Neuronal stem cell (in vitro differentiated cells): ENCODE measurements around the gene PPDPF.

Experiments
- DNase-seq: peaks from one replicate; pipeline ENCODE4 v3.0.0-alpha.2; 2013; ENCODE audit warnings: low spot score
- H2AFZ ChIP-seq: one replicate; pipeline ENCODE4 v1.6.1; 2013; ENCODE audit warnings: mild to moderate bottlenecking, low read length, inconsistent platforms
- H2AK5ac ChIP-seq: 2 replicates; pipeline ENCODE4 v1.6.1; 2013; ENCODE audit warnings: low read depth, mild to moderate bottlenecking, inconsistent platforms, low read length, moderate library complexity, mixed read lengths
- H2BK120ac ChIP-seq: 2 replicates; pipeline ENCODE4 v1.6.1; 2013; ENCODE audit warnings: low read depth, mild to moderate bottlenecking, inconsistent platforms, low read length, moderate library complexity, mixed read lengths
- H2BK12ac ChIP-seq: one replicate; pipeline ENCODE4 v1.6.1; 2013; ENCODE audit warnings: low read length, inconsistent platforms
- H2BK15ac ChIP-seq: 2 replicates; pipeline ENCODE4 v1.6.1; 2013; ENCODE audit warnings: mild to moderate bottlenecking, low read length, inconsistent platforms, mixed read lengths
- H2BK5ac ChIP-seq: one replicate; pipeline ENCODE4 v1.6.1; 2013; ENCODE audit warnings: inconsistent platforms, mild to moderate bottlenecking, low read length, moderate library complexity
- H3K14ac ChIP-seq: one replicate; pipeline ENCODE4 v1.6.1; 2013; ENCODE audit warnings: low read length, inconsistent platforms
- H3K18ac ChIP-seq: 2 replicates; pipeline ENCODE4 v1.6.1; 2013; ENCODE audit warnings: low read length, inconsistent platforms
- H3K23ac ChIP-seq: 2 replicates; pipeline ENCODE4 v1.6.1; 2013; ENCODE audit warnings: low read depth, mild to moderate bottlenecking, mixed read lengths, low read length, inconsistent platforms; ENCODE audit not compliant: poor library complexity
- H3K27ac ChIP-seq: replicated peaks from 3 replicates; pipeline ENCODE4 v1.5.1; 2013; ENCODE audit warnings: low read length, inconsistent platforms
- H3K27me3 ChIP-seq, 3 experiments: 2 replicates each; pipeline ENCODE4 v1.6.1; 2013; ENCODE audit warnings: low read length in 3 of 3, mild to moderate bottlenecking in 2 of 3, inconsistent platforms in 1 of 3, low read depth in 1 of 3, mixed read lengths in 1 of 3, moderate library complexity in 1 of 3; ENCODE audit not compliant: control insufficient read depth in 3 of 3, insufficient read depth in 3 of 3
- H3K36me3 ChIP-seq, 2 donors: replicated peaks in 1 of 2; 2 replicates each; pipeline ENCODE4 v1.6.1; 2013; ENCODE audit warnings: low read length in 2 of 2; ENCODE audit not compliant: control insufficient read depth in 2 of 2, insufficient read depth in 2 of 2
- H3K4ac ChIP-seq: 2 replicates; pipeline ENCODE4 v1.6.1; 2013; ENCODE audit warnings: inconsistent platforms, mild to moderate bottlenecking, low read length, moderate library complexity
- H3K4me1 ChIP-seq, 2 donors: 1 replicate in 1 of 2; 2 replicates in 1 of 2; pipeline ENCODE4 v1.6.1; 2013; ENCODE audit warnings: low read length in 2 of 2, low read depth in 1 of 2; ENCODE audit not compliant: control insufficient read depth in 2 of 2, insufficient read depth in 1 of 2
- H3K4me2 ChIP-seq: one replicate; pipeline ENCODE4 v1.6.1; 2013; ENCODE audit warnings: mild to moderate bottlenecking, low read length, inconsistent platforms; ENCODE audit not compliant: insufficient read depth, poor library complexity, severe bottlenecking
- H3K4me3 ChIP-seq, 2 donors: 2 replicates each; pipeline ENCODE4 v1.5.1; 2013; ENCODE audit warnings: low read length in 2 of 2, mild to moderate bottlenecking in 2 of 2, inconsistent platforms in 1 of 2, moderate library complexity in 1 of 2
- H3K79me1 ChIP-seq: one replicate; pipeline ENCODE4 v1.6.1; 2013; ENCODE audit warnings: low read depth, mild to moderate bottlenecking, inconsistent platforms, low read length, moderate library complexity
- H3K9ac ChIP-seq: one replicate; pipeline ENCODE4 v1.6.1; 2013; ENCODE audit warnings: mild to moderate bottlenecking, low read depth, low read length, inconsistent platforms; ENCODE audit not compliant: poor library complexity
- H3K9me3 ChIP-seq, 2 donors: replicated peaks in 1 of 2; 2 replicates each; pipeline versions ENCODE3 to v1.6.1; 2013; ENCODE audit warnings: low read length in 2 of 2, mild to moderate bottlenecking in 2 of 2, inconsistent platforms in 1 of 2, low read depth in 1 of 2, mixed read lengths in 1 of 2, moderate library complexity in 1 of 2; ENCODE audit not compliant: control insufficient read depth in 2 of 2, insufficient read depth in 1 of 2
- H4K8ac ChIP-seq: one replicate; pipeline ENCODE4 v1.6.1; 2013; ENCODE audit warnings: low read depth, mild to moderate bottlenecking, inconsistent platforms, low read length, moderate library complexity
- H4K91ac ChIP-seq: one replicate; pipeline ENCODE4 v1.6.1; 2013; ENCODE audit warnings: low read length, low read depth, mild to moderate bottlenecking, inconsistent platforms; ENCODE audit not compliant: poor library complexity
- WGBS, 2 donors: extraction: QIAGEN DNeasy Blood & Tissue Kit; methylation state at CpG; one replicate each; pipeline ENCODE4 v1.1.7; 2013; ENCODE audit warnings: missing lambda C conversion rate in 2 of 2, mixed read lengths in 1 of 2; ENCODE audit not compliant: insufficient read length in 2 of 2, insufficient replicate concordance in 1 of 2; ENCODE audit errors: extremely low coverage in 2 of 2; 5-methylcytosine and 5-hydroxymethylcytosine counted together

PPDPF gene

DNA sequence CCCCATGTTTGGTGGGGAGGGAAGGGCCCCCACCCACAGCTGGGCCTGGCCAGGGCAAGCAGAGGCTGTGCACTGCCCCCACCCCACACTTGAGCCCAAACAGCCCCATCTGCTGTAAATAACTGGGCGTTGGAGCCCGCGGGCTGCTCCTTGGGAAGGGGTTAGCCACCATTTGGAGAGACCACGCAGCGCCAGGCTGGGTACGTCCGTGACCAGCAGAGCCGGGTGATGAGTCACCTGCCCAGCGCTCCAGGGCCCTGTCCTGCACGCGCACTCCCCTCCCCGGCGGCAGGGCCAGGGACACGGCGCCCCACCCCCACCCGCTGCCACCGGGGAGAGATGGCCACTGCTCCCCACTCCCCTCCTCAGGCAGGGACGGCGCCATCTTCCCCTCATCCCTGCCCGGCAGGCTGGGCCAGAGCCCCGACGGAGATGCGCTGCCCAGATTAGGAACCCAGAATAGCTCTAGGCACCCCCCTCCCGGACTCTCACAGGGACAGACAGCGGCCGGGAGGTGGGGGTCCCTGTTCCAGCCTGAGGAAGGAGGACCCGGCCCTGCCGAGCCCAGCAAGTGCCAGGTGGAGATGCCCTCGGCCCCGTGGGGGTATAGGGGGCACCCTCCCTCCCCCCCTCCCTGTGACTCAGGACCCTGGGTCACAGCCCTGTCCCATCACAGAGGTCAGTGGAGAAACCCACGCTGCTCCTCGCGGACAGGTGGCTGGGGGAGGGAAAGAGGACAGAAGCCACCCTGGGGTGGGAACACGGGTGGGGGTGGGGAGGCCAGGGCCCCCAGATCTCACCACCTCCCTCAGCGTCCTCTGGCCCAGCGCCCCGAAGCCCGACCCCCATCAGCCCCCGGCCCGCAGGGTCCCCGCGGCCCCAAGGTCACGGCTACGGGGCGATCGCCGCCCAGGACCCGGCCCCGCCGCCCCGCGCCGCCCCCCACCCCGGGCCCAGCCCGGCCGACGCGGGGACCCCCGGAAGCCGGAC lies 22.3 kb upstream of the PPDPF start:
- peak overlapping the region; percentile 63 for H2AK5ac ChIP-seq
- H2BK15ac ChIP-seq, result peak overlapping the region; percentile 75
- peak overlapping the region; percentile 76 for H3K18ac ChIP-seq
- peak overlapping the region; percentile 21 for H3K14ac ChIP-seq
- H3K27me3 ChIP-seq, result peaks cover 24 to 49% (median 42%) of the 10 kb centered on the region in 3 experiments
- H4K8ac ChIP-seq, result no peak overlapping the region
- no peak overlapping the region for H3K27ac ChIP-seq
- H3K36me3 ChIP-seq, result no peaks in the 10 kb centered on the region
- peaks cover 0 to 2% of the 10 kb centered on the region in 2 donors for H3K9me3 ChIP-seq
- no peak overlapping the region for H4K91ac ChIP-seq
- no peak overlapping the region for H2BK120ac ChIP-seq
- peak overlapping the region; percentile 66 for H3K4ac ChIP-seq
- peak overlapping the region; percentile 40 to 45 for H3K4me3 ChIP-seq
- no CpG with 5 or more reads among the region's 60 CpGs for WGBS, 2 donors
- H3K4me1 ChIP-seq, result peaks cover 9 to 17% of the 10 kb centered on the region in 2 donors
- no peak overlapping the region for H3K9ac ChIP-seq
- H3K23ac ChIP-seq, result peak overlapping the region; percentile 65
- H3K4me2 ChIP-seq, result peak overlapping the region; percentile 89
- peak overlapping the region; percentile 82 for H2BK5ac ChIP-seq
- H2BK12ac ChIP-seq, result no peak overlapping the region
- H3K79me1 ChIP-seq, result no peaks in the 10 kb centered on the region
- no peak for DNase-seq
- peak overlapping the region; percentile 73 for H2AFZ ChIP-seq

DNA sequence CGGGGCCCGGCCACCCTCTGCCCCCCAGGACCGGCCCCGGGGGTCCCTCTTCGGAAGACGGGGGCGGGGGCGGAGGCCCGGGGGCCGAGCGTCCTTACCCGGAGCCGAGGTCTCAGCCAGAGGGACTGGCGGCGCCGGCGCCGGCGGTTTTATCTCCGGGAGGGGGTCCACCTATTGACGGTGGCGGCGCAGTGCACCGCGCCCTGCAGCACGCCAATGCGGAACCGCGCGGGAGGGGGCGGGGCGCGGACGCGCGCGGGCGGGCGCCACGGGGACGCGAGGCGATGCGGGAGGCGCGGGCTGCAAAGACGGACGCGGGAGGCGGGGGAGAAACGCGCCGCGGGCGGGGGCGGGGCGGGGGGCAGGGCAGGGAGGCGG lies 21.6 kb upstream of the PPDPF start, which contains the start of gene EEF1A2:
TSS of gene EEF1A2 (minus strand) at position 124 of the 378 bp plus-strand sequence. CDS start 1,320 bp downstream, outside the sequence.
- no peaks in the 10 kb centered on the region for H3K36me3 ChIP-seq
- H3K27ac ChIP-seq, result no peak within 1 kb of the TSS
- peaks cover 0 to 2% of the 10 kb centered on the region in 2 donors for H3K9me3 ChIP-seq
- no CpG with 5 or more reads among the region's 58 CpGs for WGBS, 2 donors
- no peak within 1 kb of the TSS for H4K91ac ChIP-seq
- H3K4me3 ChIP-seq, result peak within 1 kb of the TSS; percentile 40 to 68
- H2BK120ac ChIP-seq, result no peak within 1 kb of the TSS
- H3K18ac ChIP-seq, result peak within 1 kb of the TSS; percentile 76
- H3K79me1 ChIP-seq, result no peaks in the 10 kb centered on the region
- H2BK12ac ChIP-seq, result no peak within 1 kb of the TSS
- peak within 1 kb of the TSS; percentile 71 for H3K14ac ChIP-seq
- peak within 1 kb of the TSS; percentile 73 for H2AFZ ChIP-seq
- H3K23ac ChIP-seq, result peak within 1 kb of the TSS; percentile 65
- peak within 1 kb of the TSS; percentile 75 for H2BK15ac ChIP-seq
- peak within 1 kb of the TSS; percentile 89 for H3K4me2 ChIP-seq
- H3K4me1 ChIP-seq, result peaks cover 9 to 19% of the 10 kb centered on the region in 2 donors
- DNase-seq, result no peak
- H4K8ac ChIP-seq, result no peak within 1 kb of the TSS
- H2BK5ac ChIP-seq, result peak within 1 kb of the TSS; percentile 82
- H3K27me3 ChIP-seq, result peaks cover 24 to 49% (median 42%) of the 10 kb centered on the region in 3 experiments
- H3K4ac ChIP-seq, result no peak within 1 kb of the TSS
- peak within 1 kb of the TSS; percentile 60 for H3K9ac ChIP-seq
- peak within 1 kb of the TSS; percentile 81 for H2AK5ac ChIP-seq

GRCh38 chr20:63499338-63499969 lies 21.1 kb upstream of the PPDPF start:
- Histone ChIP-seq H3K14ac (peak overlapping the region; percentile 71), H3K9ac (no peak overlapping the region), H3K9me3 (peaks cover 0 to 2% of the 10 kb centered on the region in 2 donors), H2BK5ac (no peak overlapping the region), H3K36me3 (no peaks in the 10 kb centered on the region), H2AFZ (peak overlapping the region; percentile 73), H3K23ac (no peak overlapping the region), H3K79me1 (no peaks in the 10 kb centered on the region), H3K4ac (no peak overlapping the region), H2BK120ac (no peak overlapping the region), H3K4me3 (peak overlapping the region; percentile 40 to 56), H3K18ac (peak overlapping the region; percentile 71), H3K27ac (no peak overlapping the region), H3K4me1 (peaks cover 9 to 19% of the 10 kb centered on the region in 2 donors), H4K8ac (no peak overlapping the region), H4K91ac (no peak overlapping the region), H3K4me2 (peak overlapping the region; percentile 89), H2AK5ac (peak overlapping the region; percentile 15), H3K27me3 (peaks cover 24 to 49% (median 42%) of the 10 kb centered on the region in 3 experiments), H2BK12ac (no peak overlapping the region), H2BK15ac (no peak overlapping the region)
- WGBS, 2 donors, result no CpG with 5 or more reads among the region's 48 CpGs
- no peak for DNase-seq
